GM18951 (cell line): ENCODE results near the gene SMARCD3.

ENCODE experiments used
- POLR2A ChIP-seq: IDR thresholded peaks from 4 replicates; pipeline ENCODE4 v1.6.1; 2011; ENCODE audit warnings: mild to moderate bottlenecking; ENCODE audit not compliant: insufficient read length, insufficient read depth; ENCODE audit errors: extremely low read depth
- in situ Hi-C: fragments of 300-500 bp; cut with MboI; formaldehyde crosslinking; loops from one replicate; pipeline ENCODE4 v1.12.0; 2022; ENCODE audit warnings: low sequenced_read_pairs, mixed read lengths, inconsistent platforms; ENCODE audit not compliant: unreplicated experiment

The SMARCD3 gene

GRCh38 chr7:151198945-151199848 lies 49.3 kb downstream of the SMARCD3 start:
- in situ Hi-C loops = no loop called here
- TF ChIP-seq POLR2A = no peak

- in situ Hi-C loops = no loop called here
- no peak for TF ChIP-seq POLR2A
Measured at GRCh38 chr7:151197932-151198331, 50.6 kb downstream of the SMARCD3 start.

- in situ Hi-C loops = no loop called here
- TF ChIP-seq POLR2A = no peak
Measured at GRCh38 chr7:151195616-151196450, 52.7 kb downstream of the SMARCD3 start.

GRCh38 chr7:151194188-151194587 lies 54.3 kb downstream of the SMARCD3 start:
- TF ChIP-seq POLR2A = no peak
- in situ Hi-C loops = no loop called here

DNA sequence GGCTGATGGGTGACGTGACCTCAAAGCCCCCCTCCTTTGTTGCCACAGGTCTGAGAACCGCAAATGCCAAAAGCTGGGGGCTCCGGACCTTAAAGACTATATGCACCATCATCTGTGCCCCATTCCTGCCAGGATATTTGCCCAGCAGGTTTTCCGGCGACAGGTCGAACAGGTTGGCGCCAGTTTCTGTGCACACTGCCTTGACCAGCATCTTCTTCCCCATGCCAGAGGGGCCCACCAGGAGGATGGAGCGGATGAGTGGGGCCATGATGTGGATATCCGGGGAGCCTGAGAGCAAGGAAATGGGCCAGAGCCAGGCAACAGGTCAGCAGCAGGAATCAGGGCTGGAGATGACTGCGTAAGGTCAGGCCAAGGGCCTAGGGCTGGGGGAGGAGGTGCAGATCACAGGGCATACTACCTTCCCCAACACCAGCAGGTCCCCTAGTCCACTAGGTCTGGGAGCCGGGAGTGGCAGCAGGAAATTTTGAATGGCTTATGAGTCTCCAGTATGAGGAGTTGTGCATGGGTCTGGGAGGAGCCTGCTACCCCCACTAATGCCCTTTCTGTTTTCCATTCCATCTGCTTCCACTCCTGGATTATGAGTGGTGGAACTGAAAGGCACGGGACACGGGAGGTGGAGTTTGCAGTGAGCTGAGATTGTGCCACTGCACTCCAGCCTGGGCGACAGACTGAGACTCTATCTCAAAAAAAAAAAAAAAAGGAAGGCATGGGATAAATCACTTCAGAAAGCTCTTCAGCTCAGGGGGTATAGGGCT lies 55.1 kb downstream of the SMARCD3 start:
- in situ Hi-C loops = no loop called here
- no peak for TF ChIP-seq POLR2A

DNA sequence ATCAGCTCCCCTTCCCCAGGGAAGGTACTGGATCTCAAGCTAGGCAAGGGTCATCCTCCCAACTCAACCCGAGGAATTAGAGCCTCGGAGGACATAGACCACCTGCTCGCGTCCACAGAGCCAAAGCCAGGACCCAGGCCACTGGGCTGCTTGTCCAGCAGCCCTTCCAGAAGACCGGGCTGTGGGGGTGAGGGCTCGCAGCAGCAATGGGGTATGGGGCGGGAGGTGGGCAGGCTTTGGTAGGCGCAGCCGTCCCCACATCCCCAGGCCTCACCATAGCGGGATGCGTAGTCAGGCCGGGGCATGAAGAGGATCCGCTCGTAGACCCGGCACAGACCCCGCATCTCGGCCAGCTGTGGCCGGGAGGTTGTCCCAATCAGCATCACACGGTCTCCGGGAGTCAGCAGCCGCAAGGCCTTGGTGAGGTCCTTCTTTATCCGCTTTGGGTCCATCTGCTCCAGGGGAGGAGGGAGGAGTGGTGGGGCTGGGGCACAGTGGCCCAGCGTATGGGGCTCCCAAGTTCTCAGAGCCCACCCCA lies 56.4 kb downstream of the SMARCD3 start:
- TF ChIP-seq POLR2A = no peak
- in situ Hi-C loops = no loop called here

DNA sequence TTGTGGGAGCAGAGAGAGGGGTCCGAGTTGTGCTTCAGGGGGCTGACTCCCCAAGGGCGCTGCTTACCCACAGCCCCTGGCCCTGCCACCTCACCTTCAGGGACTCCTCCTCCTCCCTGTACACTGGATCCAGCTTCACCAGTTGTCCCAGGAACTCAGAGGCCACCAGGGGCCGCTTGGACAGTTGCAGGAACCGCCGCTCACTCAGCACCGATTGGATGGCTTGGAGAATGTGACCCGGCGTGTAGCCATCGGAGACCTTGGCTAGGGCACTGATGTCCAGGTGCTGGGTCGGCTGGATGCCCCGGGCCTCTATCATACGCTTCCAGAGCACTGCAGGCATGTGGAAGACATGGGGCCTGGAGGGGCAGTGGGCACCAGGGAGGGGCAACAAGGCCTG lies 57.0 kb downstream of the SMARCD3 start:
- in situ Hi-C loops = no loop called here
- TF ChIP-seq POLR2A = no peak

DNA sequence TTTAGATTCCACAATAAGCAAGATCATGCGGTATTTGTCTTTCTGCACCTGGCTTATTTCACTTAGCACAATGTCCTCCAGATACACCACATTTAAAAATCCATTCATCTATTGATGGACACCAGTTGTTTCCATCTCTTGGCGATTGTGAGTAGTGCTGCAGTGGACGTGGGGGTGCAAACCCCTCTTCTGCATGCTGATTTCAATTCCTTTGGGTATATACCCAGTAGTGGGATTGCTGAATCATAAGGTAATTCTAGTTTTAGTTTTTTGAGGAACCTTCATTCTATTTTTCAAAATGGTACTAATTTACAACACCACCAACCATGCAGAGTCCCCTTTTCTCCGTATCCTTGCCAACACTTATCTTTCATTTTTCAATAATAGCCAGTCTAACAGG lies 59.5 kb downstream of the SMARCD3 start:
- TF ChIP-seq POLR2A = no peak
- in situ Hi-C loops = no loop called here
